Ectodermal cell (in vitro differentiated cells): ENCODE measurements around the gene PGAP6. TPM values are rescaled to one million over a fixed set of nuclear protein-coding genes. Genes with fewer than 3 reads are reported as not detected.

Experiments used
- H3K27ac ChIP-seq: 2 replicates; pipeline ENCODE4 v1.7.0; 2013; ENCODE audit warnings: mild to moderate bottlenecking, low read depth, low read length; ENCODE audit not compliant: insufficient read depth, poor library complexity, severe bottlenecking
- H3K27me3 ChIP-seq: 2 replicates; pipeline ENCODE4 v1.7.0; 2013; ENCODE audit warnings: mild to moderate bottlenecking, low read length; ENCODE audit not compliant: insufficient read depth, control insufficient read depth, poor library complexity, severe bottlenecking
- H3K36me3 ChIP-seq: one replicate; pipeline ENCODE4 v1.7.0; 2013; ENCODE audit warnings: low read length; ENCODE audit not compliant: control insufficient read depth, insufficient read depth
- H3K4me1 ChIP-seq: one replicate; pipeline ENCODE4 v1.7.0; 2013; ENCODE audit warnings: low read length; ENCODE audit not compliant: control insufficient read depth, insufficient read depth
- H3K4me3 ChIP-seq: 2 replicates; pipeline ENCODE4 v1.7.0; 2013; ENCODE audit warnings: low read depth, low read length, control low read depth; ENCODE audit not compliant: insufficient read depth
- H3K9me3 ChIP-seq: 2 replicates; pipeline ENCODE4 v1.7.0; 2013; ENCODE audit warnings: mild to moderate bottlenecking, low read length, moderate library complexity; ENCODE audit not compliant: control insufficient read depth
- WGBS, 2 experiments: methylation state at CpG; one replicate each; pipeline ENCODE4 v1.1.7; 2013; ENCODE audit warnings: missing lambda C conversion rate in 2 of 2; 5-methylcytosine and 5-hydroxymethylcytosine counted together
- polyA plus RNA-seq, 4 experiments: library from polyadenylated mRNA; stranded (reverse); fragments of 50-300 nt; gene quantifications; one replicate each; pipeline ENCODE4 v1.2.3, GENCODE V29; 2013

The PGAP6 gene, protein sequence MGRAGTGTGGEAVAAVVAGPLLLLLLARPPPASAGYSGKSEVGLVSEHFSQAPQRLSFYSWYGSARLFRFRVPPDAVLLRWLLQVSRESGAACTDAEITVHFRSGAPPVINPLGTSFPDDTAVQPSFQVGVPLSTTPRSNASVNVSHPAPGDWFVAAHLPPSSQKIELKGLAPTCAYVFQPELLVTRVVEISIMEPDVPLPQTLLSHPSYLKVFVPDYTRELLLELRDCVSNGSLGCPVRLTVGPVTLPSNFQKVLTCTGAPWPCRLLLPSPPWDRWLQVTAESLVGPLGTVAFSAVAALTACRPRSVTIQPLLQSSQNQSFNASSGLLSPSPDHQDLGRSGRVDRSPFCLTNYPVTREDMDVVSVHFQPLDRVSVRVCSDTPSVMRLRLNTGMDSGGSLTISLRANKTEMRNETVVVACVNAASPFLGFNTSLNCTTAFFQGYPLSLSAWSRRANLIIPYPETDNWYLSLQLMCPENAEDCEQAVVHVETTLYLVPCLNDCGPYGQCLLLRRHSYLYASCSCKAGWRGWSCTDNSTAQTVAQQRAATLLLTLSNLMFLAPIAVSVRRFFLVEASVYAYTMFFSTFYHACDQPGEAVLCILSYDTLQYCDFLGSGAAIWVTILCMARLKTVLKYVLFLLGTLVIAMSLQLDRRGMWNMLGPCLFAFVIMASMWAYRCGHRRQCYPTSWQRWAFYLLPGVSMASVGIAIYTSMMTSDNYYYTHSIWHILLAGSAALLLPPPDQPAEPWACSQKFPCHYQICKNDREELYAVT
- polyA plus RNA-seq (2013, experiment 1 of 4) = 46.1 TPM
- 43.0 TPM for polyA plus RNA-seq (2013, experiment 2 of 4)
- 35.2 TPM for polyA plus RNA-seq (2013, experiment 3 of 4)
- 37.4 TPM for polyA plus RNA-seq (2013, experiment 4 of 4)

DNA sequence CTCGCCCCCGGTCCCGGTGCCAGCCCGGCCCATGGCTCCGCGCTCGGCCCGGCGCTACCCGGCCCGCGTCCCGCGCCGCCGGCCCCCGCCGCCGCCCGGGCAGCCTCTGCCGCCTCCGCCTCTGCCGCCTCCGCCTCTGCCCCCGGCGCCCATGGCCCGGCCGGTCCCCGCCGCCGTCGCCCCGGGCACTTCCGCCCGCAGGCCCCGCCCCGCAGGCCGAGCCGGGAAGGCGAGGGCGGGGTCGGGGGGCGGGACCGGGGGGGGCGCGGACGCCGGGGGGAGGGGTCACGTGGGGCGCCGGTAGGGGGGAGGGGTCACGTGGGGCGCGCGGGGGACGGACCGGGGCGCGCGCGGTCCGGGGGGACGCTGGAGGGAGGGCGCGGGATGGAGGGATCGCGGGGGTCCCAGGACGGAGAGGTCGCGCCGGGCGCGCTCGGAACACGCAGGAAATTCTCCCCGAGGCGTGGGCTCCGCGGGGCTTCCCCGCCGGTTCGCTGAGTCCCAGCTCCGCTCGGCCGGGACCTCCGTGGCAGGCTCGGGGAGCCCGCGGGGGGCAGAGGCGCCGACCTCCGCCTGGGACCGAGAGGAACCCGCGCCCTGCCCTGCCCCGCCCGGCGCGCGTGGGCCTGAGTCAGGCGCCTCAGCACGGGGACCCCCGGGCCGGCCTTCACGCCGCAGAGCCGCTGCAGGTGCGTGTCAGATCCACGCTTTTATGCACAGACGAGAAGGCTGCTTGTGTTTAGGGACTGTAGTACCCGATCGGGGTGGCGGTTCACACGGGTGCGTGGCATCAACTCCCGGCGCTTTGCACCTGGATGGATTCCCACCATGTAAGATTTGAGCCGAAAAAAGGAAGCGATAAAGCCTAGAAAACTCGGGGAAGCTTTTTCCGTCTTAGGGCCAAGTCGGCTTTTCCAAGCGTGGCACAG lies at the start of gene PGAP6:
Gene PGAP6, minus strand, starts transcription at position 190 of the 929 bp plus-strand sequence. Its CDS starts 157 bp downstream, at position 33.
- Histone ChIP-seq H3K9me3 (no peaks in the 10 kb centered on the region), H3K4me1 (peaks cover 19% of the 10 kb centered on the region), H3K27ac (no peak within 1 kb of the TSS), H3K27me3 (peaks cover 24% of the 10 kb centered on the region), H3K4me3 (peak within 1 kb of the TSS; percentile 75), H3K36me3 (no peaks in the 10 kb centered on the region)
- WGBS, 2 experiments = 0 to 1% methylated on average over 110 to 123 of the region's 123 CpGs

GRCh38 chr16:430904-431303 lies 49.1 kb upstream of the PGAP6 start:
- Histone ChIP-seq H3K36me3 (no peaks in the 10 kb centered on the region), H3K27ac (no peak overlapping the region), H3K4me1 (peaks cover 7% of the 10 kb centered on the region), H3K27me3 (peaks cover 8% of the 10 kb centered on the region), H3K4me3 (no peak overlapping the region), H3K9me3 (no peaks in the 10 kb centered on the region)
- WGBS, 2 experiments = 96 to 97% methylated on average over 7 of the region's 7 CpGs

- peak overlapping the region; percentile 84 for H3K4me3 ChIP-seq
- H3K27me3 ChIP-seq = peaks cover 39% of the 10 kb centered on the region
- no peak overlapping the region for H3K27ac ChIP-seq
- no peaks in the 10 kb centered on the region for H3K36me3 ChIP-seq
- 88 to 90% methylated on average over 10 of the region's 10 CpGs for WGBS, 2 experiments
- peaks cover 16% of the 10 kb centered on the region for H3K4me1 ChIP-seq
- no peaks in the 10 kb centered on the region for H3K9me3 ChIP-seq
Measured at GRCh38 chr16:427250-427649, 45.5 kb upstream of the PGAP6 start.

DNA sequence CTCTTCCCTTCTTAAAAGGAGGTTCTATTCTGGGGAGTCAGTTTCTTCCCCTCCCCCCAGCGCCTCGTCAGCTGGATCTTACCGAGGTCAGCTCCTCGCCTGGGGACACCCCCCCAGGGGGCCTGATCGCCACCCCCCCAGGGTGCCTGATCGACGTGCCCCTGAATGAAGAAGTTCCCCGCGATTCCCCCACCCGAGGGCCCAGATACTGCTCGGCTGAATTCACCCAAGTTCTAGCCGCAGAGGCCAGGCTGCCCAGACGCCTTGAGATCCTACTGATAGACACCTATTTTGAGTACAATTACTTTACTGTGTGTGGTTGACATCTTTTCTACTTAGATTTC lies 45.1 kb upstream of the PGAP6 start:
- H3K9me3 ChIP-seq = no peaks in the 10 kb centered on the region
- H3K27me3 ChIP-seq = peaks cover 39% of the 10 kb centered on the region
- H3K4me3 ChIP-seq = peak overlapping the region; percentile 84
- WGBS, 2 experiments = 18 to 22% methylated on average over 11 to 13 of the region's 13 CpGs
- no peaks in the 10 kb centered on the region for H3K36me3 ChIP-seq
- no peak overlapping the region for H3K27ac ChIP-seq
- peaks cover 16% of the 10 kb centered on the region for H3K4me1 ChIP-seq

GRCh38 chr16:426115-426905 lies 44.5 kb upstream of the PGAP6 start:
- peaks cover 16% of the 10 kb centered on the region for H3K4me1 ChIP-seq
- peak overlapping the region; percentile 84 for H3K4me3 ChIP-seq
- H3K27me3 ChIP-seq = peaks cover 39% of the 10 kb centered on the region
- H3K9me3 ChIP-seq = no peaks in the 10 kb centered on the region
- WGBS, 2 experiments = 1% methylated on average over 97 of the region's 97 CpGs
- H3K27ac ChIP-seq = no peak overlapping the region
- H3K36me3 ChIP-seq = no peaks in the 10 kb centered on the region

- Histone ChIP-seq H3K9me3 (no peaks in the 10 kb centered on the region), H3K27ac (peak overlapping the region; percentile 55), H3K27me3 (peaks cover 39% of the 10 kb centered on the region), H3K36me3 (no peaks in the 10 kb centered on the region), H3K4me1 (peaks cover 16% of the 10 kb centered on the region), H3K4me3 (peak overlapping the region; percentile 84)
- WGBS, 2 experiments = 0 to 1% methylated on average over 63 of the region's 63 CpGs
Measured at GRCh38 chr16:425740-426114, 43.9 kb upstream of the PGAP6 start.

- Histone ChIP-seq H3K9me3 (no peaks in the 10 kb centered on the region), H3K4me1 (peaks cover 16% of the 10 kb centered on the region), H3K27me3 (peaks cover 39% of the 10 kb centered on the region), H3K27ac (peak within 1 kb of the TSS; percentile 55), H3K36me3 (no peaks in the 10 kb centered on the region), H3K4me3 (peak within 1 kb of the TSS; percentile 84)
- WGBS, 2 experiments = 1% methylated on average over 77 of the region's 77 CpGs
Measured at GRCh38 chr16:425082-425718, 43.4 kb upstream of the PGAP6 start, which contains the start of gene RAB11FIP3. Gene RAB11FIP3 (plus strand): TSS chr16:425649. CDS start chr16:426007, 358 bp downstream.

GRCh38 chr16:424623-425081 lies 42.9 kb upstream of the PGAP6 start:
- H3K27ac ChIP-seq = no peak overlapping the region
- H3K9me3 ChIP-seq = no peaks in the 10 kb centered on the region
- H3K4me1 ChIP-seq = peaks cover 16% of the 10 kb centered on the region
- H3K4me3 ChIP-seq = peak overlapping the region; percentile 84
- WGBS, 2 experiments = 14 to 16% methylated on average over 31 of the region's 31 CpGs
- peaks cover 39% of the 10 kb centered on the region for H3K27me3 ChIP-seq
- no peaks in the 10 kb centered on the region for H3K36me3 ChIP-seq
